Mucosa of descending colon (tissue), 3 donors: ENCODE data around the gene PDE4D. TPM values are rescaled to one million over a fixed set of nuclear protein-coding genes. Genes with fewer than 3 reads are reported as not detected.

Source experiments
- ATAC-seq: fragments of 200-7000 bp; cut with Tn5 transposase; one replicate; pipeline ENCODE4 v1.9.1; 2020; ENCODE audit warnings: mild to moderate bottlenecking, moderate library complexity
- DNase-seq, 3 donors: peaks; one replicate each; pipeline ENCODE4 v3.0.0-alpha.2; 2020
- H3K36me3 ChIP-seq: fragments of 200-600 bp; one replicate; pipeline ENCODE4 v1.8.0; 2021; ENCODE audit warnings: low read depth, mild to moderate bottlenecking
- H3K4me1 ChIP-seq: fragments of 200-600 bp; one replicate; pipeline ENCODE4 v1.8.0; 2021; ENCODE audit warnings: low read depth, mild to moderate bottlenecking
- H3K4me3 ChIP-seq: fragments of 200-600 bp; one replicate; pipeline ENCODE4 v1.8.0; 2021; ENCODE audit warnings: mild to moderate bottlenecking
- H3K9me3 ChIP-seq: fragments of 200-600 bp; one replicate; pipeline ENCODE4 v1.8.0; 2021; ENCODE audit warnings: mild to moderate bottlenecking
- CTCF ChIP-seq: fragments of 200-600 bp; IDR thresholded peaks from one replicate; pipeline ENCODE4 v1.8.0; 2022; ENCODE audit warnings: antibody characterized with exemption, mild to moderate bottlenecking
- intact Hi-C, 2 donors: fragments of 100-400 bp; cut with DNase I in 1 of 2; cut with micrococcal nuclease in 1 of 2; formaldehyde crosslinking; loops; one replicate each; pipeline versions ENCODE4 v1.11.0 to v1.11.1; 2022; cut with DNase I, micrococcal nuclease
- total RNA-seq, 3 donors: library from RNA; stranded (reverse); fragmentation: NEBNext Ultra II Directional in 2 of 3; extraction: Animal tissue kit (Norgen Biotek cat#: 25700) in 2 of 3; gene quantifications; one replicate each; pipeline versions ENCODE4 v1.2.1 to v1.2.4, GENCODE V29; 2021 to 2023
- donor health status: DM: no; HTN: no; CAD: no; lungs with moderate emphysema.
- donor health status: DM: no; HTN: no; CAD: no.
- donor health status: DM: no; HTN: yes; CAD: no.

Gene PDE4D
- total RNA-seq, 3 donors from 2014 or later: 37.9 to 137 (median 100) TPM

DNA sequence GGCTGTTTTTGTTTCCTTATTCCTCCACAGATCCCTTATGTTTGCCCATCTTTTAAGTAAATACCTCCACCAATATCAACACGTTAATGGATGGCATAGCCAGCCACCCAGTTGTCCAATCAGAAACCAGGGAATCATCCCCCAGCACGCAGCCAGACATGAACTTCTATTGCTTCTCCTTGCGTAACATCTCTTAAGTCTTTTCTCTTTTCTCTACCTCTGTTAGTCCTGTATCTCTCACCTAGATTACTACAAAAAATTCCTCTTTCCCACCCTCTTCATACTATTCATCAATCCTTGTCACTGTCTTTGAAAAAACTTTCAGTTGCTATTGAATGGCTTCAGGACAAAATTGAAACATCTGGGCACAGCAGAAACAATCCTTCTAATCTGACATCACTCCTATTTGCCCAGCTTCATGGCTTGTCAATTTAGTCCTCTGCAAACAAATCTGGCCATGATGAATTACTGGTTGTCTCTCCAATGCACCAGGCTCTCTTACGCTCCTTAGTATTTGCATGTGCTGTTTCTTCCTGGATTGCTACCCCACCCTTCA, 961.4 kb downstream of the PDE4D start:
- Histone ChIP-seq H3K4me1 (no peaks in the 10 kb centered on the region), H3K4me3 (no peak overlapping the region), H3K9me3 (no peaks in the 10 kb centered on the region), H3K36me3 (no peaks in the 10 kb centered on the region)
- intact Hi-C loops: no loop called here
- DNase-seq (no peak), ATAC-seq (peak; percentile 44)
- no peak for TF ChIP-seq CTCF

DNA sequence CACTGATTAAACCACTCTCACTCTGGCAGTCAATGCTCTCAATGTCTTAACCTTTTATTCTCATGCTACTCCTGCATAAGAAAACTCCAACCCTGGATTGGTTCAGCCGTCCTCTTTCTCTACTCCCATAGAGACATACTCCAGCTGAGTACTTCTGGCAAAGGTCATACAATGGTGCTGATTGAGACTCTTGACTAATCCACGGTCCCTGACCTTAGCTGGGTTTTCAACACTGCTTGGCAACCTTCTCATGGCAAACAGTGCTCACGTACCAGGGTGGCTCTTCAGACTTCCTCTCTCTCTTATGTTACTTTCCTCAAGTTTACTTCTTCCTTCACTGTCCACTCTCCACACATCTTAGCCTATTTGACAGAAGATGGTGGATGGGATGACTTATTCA, 963.0 kb downstream of the PDE4D start:
- DNase-seq: no peak
- Histone ChIP-seq H3K9me3 (no peaks in the 10 kb centered on the region), H3K4me3 (no peak overlapping the region), H3K36me3 (no peaks in the 10 kb centered on the region), H3K4me1 (no peaks in the 10 kb centered on the region)
- no peak for TF ChIP-seq CTCF
- no peak for ATAC-seq
- intact Hi-C loops: no loop called here

DNA sequence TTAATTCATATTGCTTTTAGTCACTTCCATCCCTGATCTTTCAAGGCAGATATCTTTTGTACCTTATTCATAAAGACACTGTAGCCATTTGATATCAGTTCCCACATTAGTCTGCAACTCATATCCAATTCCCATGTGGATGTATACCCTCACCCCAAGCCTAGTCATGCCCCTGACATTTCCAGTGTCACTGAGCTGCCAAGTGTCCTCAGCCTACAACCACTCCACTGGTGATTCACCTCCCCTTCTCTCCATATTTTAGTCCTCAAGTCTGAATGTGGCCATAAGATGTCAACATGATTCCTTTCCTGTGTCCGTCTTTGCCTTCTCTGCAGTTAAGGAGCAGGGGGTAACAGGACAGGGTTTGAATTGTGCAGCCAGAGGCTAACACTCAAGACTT, 963.8 kb downstream of the PDE4D start:
- no peaks in the 10 kb centered on the region for H3K4me1 ChIP-seq
- no peaks in the 10 kb centered on the region for H3K9me3 ChIP-seq
- no peak for TF ChIP-seq CTCF
- ATAC-seq (no peak), DNase-seq (no peak)
- intact Hi-C loops: no loop called here
- H3K4me3 ChIP-seq: no peak overlapping the region
- H3K36me3 ChIP-seq: no peaks in the 10 kb centered on the region

DNA sequence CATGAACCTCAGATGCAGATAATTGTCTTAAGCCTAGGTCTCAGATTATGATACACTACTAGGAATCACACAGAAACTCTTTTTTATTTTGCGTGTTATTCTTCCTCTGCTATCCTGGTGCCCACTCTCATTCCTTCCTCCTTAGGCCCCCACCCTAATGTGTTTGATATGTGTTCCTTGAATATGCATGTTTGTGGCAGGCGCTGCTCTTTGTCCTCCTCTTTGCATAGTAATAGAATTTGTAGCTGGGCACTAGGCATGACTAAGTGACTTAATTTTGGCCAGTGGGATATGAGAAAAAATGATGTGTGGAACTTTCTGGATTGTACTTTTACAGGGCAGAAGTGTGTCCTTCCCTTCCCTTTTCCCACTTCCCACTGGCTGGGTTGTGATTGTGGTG, 965.6 kb downstream of the PDE4D start:
- no peak for DNase-seq
- ATAC-seq: no peak
- intact Hi-C loops: no loop called here
- no peaks in the 10 kb centered on the region for H3K36me3 ChIP-seq
- TF ChIP-seq CTCF: no peak
- H3K4me3 ChIP-seq: no peak overlapping the region
- H3K9me3 ChIP-seq: no peaks in the 10 kb centered on the region
- H3K4me1 ChIP-seq: no peaks in the 10 kb centered on the region

DNA sequence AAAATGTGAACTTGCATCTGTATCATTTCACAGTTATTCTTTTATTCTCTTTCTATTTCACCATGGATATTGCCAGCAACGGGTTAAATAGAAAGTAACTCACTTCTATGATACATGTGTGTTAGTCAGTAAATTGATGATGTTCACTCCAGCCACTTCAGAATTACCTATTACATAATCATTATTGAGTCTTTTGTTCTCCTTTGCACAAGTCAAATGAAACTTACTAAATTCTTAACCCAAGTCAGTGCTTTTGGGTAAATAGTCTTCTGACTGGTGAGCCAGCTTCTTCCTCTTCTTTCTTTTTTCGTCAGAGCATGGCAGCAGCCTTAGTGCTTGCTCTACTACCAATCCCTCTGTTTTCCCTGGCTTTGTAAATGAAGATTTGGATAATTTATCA, 966.3 kb downstream of the PDE4D start:
- Histone ChIP-seq H3K36me3 (no peaks in the 10 kb centered on the region), H3K9me3 (no peaks in the 10 kb centered on the region), H3K4me1 (no peaks in the 10 kb centered on the region), H3K4me3 (no peak overlapping the region)
- no peak for TF ChIP-seq CTCF
- DNase-seq (no peak), ATAC-seq (no peak)
- intact Hi-C loops: no loop called here

- H3K36me3 ChIP-seq: no peaks in the 10 kb centered on the region
- no peak overlapping the region for H3K4me3 ChIP-seq
- peak in 1 of 3 donors; percentile 14 for DNase-seq
- no peak for TF ChIP-seq CTCF
- H3K9me3 ChIP-seq: no peaks in the 10 kb centered on the region
- intact Hi-C loops: no loop called here
- peak; percentile 37 for ATAC-seq
- H3K4me1 ChIP-seq: no peaks in the 10 kb centered on the region
These were observed 967.0 kb downstream of the PDE4D start for GRCh38 chr5:58926541-58926935.
